Measurements from ENCODE around the gene GDF10. TPM values are rescaled to one million over a fixed set of nuclear protein-coding genes. Genes with fewer than 3 reads are reported as not detected.

The GDF10 gene
- polyA plus RNA-seq, 1 donor from 2014 or later: 0.66 TPM

DNA sequence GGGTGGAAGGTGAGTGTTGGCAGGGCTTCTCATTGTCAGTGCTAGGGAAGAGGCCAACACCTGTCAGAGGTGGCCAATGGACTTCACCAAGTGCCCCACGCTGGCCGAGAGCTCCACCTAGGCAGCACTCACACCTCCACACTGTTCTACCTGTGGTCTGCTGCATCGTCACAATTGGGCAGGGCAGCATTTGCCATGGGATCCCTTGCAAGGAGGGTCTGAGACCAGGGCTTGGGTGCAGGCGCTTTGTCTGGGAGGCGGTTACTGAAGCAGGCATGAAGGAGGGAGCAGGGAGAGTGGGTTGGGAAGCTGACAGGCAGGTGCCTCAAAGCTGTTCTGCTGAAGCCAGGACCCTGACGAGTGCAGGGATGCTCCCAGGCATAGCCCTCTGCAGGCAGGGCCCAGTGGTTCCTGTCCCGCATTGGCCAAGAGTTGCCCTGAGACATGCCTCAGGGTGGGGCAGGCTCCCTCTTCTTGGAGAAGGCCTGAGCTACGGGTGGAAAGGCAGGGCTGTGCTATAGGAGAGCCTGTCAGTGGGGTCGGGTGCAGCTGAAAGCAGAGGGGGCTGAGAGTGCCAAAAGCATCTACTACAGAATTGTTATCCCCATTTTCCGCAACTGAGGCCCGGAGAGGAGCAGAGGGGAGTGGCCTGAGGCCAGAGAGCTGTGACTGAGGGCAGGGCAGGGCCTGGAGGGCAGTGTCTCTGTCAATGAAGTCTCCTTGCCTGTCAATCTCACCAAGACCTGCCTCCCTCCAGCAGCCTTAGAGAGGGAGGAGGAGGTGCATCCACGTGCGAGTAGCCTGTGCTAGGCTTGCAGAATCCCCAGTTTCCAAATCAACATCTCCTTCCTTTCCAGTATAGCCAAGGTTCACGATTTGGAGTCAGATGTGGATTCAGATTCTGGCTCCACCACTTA, 52.2 kb downstream of the GDF10 start:
- Histone ChIP-seq H3K9me3 (ENCODE audit: low read length) (no peaks in the 10 kb centered on the region), H3K79me2 (replicated peaks; ENCODE audit: insufficient read depth, low read length) (no peaks in the 10 kb centered on the region), H3K27ac (ENCODE audit: low read length) (no peak overlapping the region), H3F3A (ENCODE audit: insufficient read depth, low read length, poor library complexity, severe bottlenecking) (no peaks in the 10 kb centered on the region), H3K4me2 (ENCODE audit: low read length) (no peak overlapping the region), H3K4me3 (ENCODE audit: low read length) (no peak overlapping the region), H4K20me1 (ENCODE audit: insufficient read depth) (no peaks in the 10 kb centered on the region), H3K9ac (ENCODE audit: low read length) (no peak overlapping the region), H2AFZ (ENCODE audit: low read depth, low read length) (no peak overlapping the region), H3K27me3 (ENCODE audit: insufficient read depth, low read depth, low read length) (no peaks in the 10 kb centered on the region), H3K9me2 (ENCODE audit: insufficient read depth, low read length) (no peaks in the 10 kb centered on the region), H3K36me3 (ENCODE audit: insufficient read depth, low read length) (no peaks in the 10 kb centered on the region)
- TF ChIP-seq SMC3 (conservative IDR thresholded peaks at IDR 0.05; ENCODE audit: poor library complexity): no peak

DNA sequence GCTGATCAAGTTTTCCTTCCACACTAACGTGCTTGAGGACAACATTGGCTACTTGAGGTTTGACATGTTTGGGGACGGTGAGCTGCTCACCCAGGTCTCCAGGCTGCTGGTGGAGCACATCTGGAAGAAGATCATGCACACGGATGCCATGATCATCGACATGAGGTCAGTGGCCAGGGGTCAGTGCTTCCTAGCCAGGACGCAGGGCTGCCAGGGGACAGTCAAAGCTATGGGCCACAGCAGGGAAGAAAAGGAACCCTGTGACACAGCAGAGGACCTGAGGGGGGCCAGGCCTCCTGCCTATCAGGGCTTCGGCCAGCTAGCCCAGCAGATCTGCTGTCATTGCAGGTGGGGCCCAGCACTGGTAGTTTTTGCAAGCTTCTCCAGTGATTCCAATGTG, 53.4 kb downstream of the GDF10 start:
- Histone ChIP-seq H3K4me2 (ENCODE audit: low read length) (no peak overlapping the region), H3F3A (ENCODE audit: insufficient read depth, low read length, poor library complexity, severe bottlenecking) (no peaks in the 10 kb centered on the region), H3K9ac (ENCODE audit: low read length) (no peak overlapping the region), H3K27me3 (ENCODE audit: insufficient read depth, low read depth, low read length) (no peaks in the 10 kb centered on the region), H3K4me3 (ENCODE audit: low read length) (no peak overlapping the region), H4K20me1 (ENCODE audit: insufficient read depth) (no peaks in the 10 kb centered on the region), H3K27ac (ENCODE audit: low read length) (no peak overlapping the region), H3K79me2 (replicated peaks; ENCODE audit: insufficient read depth, low read length) (no peaks in the 10 kb centered on the region), H3K9me2 (ENCODE audit: insufficient read depth, low read length) (no peaks in the 10 kb centered on the region), H2AFZ (ENCODE audit: low read depth, low read length) (no peak overlapping the region), H3K36me3 (ENCODE audit: insufficient read depth, low read length) (no peaks in the 10 kb centered on the region), H3K9me3 (ENCODE audit: low read length) (no peaks in the 10 kb centered on the region)
- no peak for TF ChIP-seq RAD21 (conservative IDR thresholded peaks at IDR 0.05)
- TF ChIP-seq SMC3 (conservative IDR thresholded peaks at IDR 0.05; ENCODE audit: poor library complexity): no peak
- TF ChIP-seq TAF1 (IDR thresholded peaks at IDR 0.05; ENCODE audit: low read depth): no peak
- no peak for TF ChIP-seq EZH2 (IDR thresholded peaks at IDR 0.05; ENCODE audit: borderline replicate concordance, insufficient read depth, low read length, poor library complexity, severe bottlenecking)
- TF ChIP-seq, protein P1, sequence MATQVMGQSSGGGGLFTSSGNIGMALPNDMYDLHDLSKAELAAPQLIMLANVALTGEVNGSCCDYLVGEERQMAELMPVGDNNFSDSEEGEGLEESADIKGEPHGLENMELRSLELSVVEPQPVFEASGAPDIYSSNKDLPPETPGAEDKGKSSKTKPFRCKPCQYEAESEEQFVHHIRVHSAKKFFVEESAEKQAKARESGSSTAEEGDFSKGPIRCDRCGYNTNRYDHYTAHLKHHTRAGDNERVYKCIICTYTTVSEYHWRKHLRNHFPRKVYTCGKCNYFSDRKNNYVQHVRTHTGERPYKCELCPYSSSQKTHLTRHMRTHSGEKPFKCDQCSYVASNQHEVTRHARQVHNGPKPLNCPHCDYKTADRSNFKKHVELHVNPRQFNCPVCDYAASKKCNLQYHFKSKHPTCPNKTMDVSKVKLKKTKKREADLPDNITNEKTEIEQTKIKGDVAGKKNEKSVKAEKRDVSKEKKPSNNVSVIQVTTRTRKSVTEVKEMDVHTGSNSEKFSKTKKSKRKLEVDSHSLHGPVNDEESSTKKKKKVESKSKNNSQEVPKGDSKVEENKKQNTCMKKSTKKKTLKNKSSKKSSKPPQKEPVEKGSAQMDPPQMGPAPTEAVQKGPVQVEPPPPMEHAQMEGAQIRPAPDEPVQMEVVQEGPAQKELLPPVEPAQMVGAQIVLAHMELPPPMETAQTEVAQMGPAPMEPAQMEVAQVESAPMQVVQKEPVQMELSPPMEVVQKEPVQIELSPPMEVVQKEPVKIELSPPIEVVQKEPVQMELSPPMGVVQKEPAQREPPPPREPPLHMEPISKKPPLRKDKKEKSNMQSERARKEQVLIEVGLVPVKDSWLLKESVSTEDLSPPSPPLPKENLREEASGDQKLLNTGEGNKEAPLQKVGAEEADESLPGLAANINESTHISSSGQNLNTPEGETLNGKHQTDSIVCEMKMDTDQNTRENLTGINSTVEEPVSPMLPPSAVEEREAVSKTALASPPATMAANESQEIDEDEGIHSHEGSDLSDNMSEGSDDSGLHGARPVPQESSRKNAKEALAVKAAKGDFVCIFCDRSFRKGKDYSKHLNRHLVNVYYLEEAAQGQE (IDR thresholded peaks at IDR 0.05; ENCODE audit: borderline replicate concordance): no peak
- no peak for TF ChIP-seq POLR2AphosphoS5 (IDR thresholded peaks at IDR 0.05)
- TF ChIP-seq MXI1 (conservative IDR thresholded peaks at IDR 0.05; ENCODE audit: poor library complexity, severe bottlenecking): no peak
- TF ChIP-seq EP300 (conservative IDR thresholded peaks at IDR 0.05; ENCODE audit: poor library complexity, severe bottlenecking): no peak
- TF ChIP-seq, protein P2, sequence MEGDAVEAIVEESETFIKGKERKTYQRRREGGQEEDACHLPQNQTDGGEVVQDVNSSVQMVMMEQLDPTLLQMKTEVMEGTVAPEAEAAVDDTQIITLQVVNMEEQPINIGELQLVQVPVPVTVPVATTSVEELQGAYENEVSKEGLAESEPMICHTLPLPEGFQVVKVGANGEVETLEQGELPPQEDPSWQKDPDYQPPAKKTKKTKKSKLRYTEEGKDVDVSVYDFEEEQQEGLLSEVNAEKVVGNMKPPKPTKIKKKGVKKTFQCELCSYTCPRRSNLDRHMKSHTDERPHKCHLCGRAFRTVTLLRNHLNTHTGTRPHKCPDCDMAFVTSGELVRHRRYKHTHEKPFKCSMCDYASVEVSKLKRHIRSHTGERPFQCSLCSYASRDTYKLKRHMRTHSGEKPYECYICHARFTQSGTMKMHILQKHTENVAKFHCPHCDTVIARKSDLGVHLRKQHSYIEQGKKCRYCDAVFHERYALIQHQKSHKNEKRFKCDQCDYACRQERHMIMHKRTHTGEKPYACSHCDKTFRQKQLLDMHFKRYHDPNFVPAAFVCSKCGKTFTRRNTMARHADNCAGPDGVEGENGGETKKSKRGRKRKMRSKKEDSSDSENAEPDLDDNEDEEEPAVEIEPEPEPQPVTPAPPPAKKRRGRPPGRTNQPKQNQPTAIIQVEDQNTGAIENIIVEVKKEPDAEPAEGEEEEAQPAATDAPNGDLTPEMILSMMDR (IDR thresholded peaks at IDR 0.05; ENCODE audit: poor library complexity, severe bottlenecking): no peak

Data from neural cell (in vitro differentiated cells).